Mucosa of descending colon (tissue), 3 donors: ENCODE results near the gene SLC25A21. TPM values are rescaled to one million over a fixed set of nuclear protein-coding genes. Genes with fewer than 3 reads are reported as not detected.
"Not testable (repeated sequence)": the region's sequence is repeated elsewhere in the genome, so short reads cannot be mapped to it uniquely, and the experiment has no call there.

Source experiments
- ATAC-seq: fragments of 200-7000 bp; cut with Tn5 transposase; one replicate; pipeline ENCODE4 v1.9.1; 2020; ENCODE audit warnings: mild to moderate bottlenecking, moderate library complexity
- DNase-seq, 3 donors: peaks; one replicate each; pipeline ENCODE4 v3.0.0-alpha.2; 2020
- H3K36me3 ChIP-seq: fragments of 200-600 bp; one replicate; pipeline ENCODE4 v1.8.0; 2021; ENCODE audit warnings: low read depth, mild to moderate bottlenecking
- H3K4me1 ChIP-seq: fragments of 200-600 bp; one replicate; pipeline ENCODE4 v1.8.0; 2021; ENCODE audit warnings: low read depth, mild to moderate bottlenecking
- H3K4me3 ChIP-seq: fragments of 200-600 bp; one replicate; pipeline ENCODE4 v1.8.0; 2021; ENCODE audit warnings: mild to moderate bottlenecking
- H3K9me3 ChIP-seq: fragments of 200-600 bp; one replicate; pipeline ENCODE4 v1.8.0; 2021; ENCODE audit warnings: mild to moderate bottlenecking
- intact Hi-C, 2 donors: fragments of 100-400 bp; cut with DNase I in 1 of 2; cut with micrococcal nuclease in 1 of 2; formaldehyde crosslinking; loops; one replicate each; pipeline versions ENCODE4 v1.11.0 to v1.11.1; 2022; cut with DNase I, micrococcal nuclease
- total RNA-seq, 3 donors: library from RNA; stranded (reverse); fragmentation: NEBNext Ultra II Directional in 2 of 3; extraction: Animal tissue kit (Norgen Biotek cat#: 25700) in 2 of 3; gene quantifications; one replicate each; pipeline versions ENCODE4 v1.2.1 to v1.2.4, GENCODE V29; 2021 to 2023
- TF ChIP-seq, protein P1 (sequence below): fragments of 200-600 bp; IDR thresholded peaks from one replicate; pipeline ENCODE4 v1.8.0; 2022; ENCODE audit warnings: antibody characterized with exemption, mild to moderate bottlenecking
- donor health status: DM: no; HTN: no; CAD: no; lungs with moderate emphysema.
- donor health status: DM: no; HTN: no; CAD: no.
- donor health status: DM: no; HTN: yes; CAD: no.

The SLC25A21 gene
- total RNA-seq, 3 donors from 2014 or later = 0.31 to 1.4 (median 0.61) TPM

DNA sequence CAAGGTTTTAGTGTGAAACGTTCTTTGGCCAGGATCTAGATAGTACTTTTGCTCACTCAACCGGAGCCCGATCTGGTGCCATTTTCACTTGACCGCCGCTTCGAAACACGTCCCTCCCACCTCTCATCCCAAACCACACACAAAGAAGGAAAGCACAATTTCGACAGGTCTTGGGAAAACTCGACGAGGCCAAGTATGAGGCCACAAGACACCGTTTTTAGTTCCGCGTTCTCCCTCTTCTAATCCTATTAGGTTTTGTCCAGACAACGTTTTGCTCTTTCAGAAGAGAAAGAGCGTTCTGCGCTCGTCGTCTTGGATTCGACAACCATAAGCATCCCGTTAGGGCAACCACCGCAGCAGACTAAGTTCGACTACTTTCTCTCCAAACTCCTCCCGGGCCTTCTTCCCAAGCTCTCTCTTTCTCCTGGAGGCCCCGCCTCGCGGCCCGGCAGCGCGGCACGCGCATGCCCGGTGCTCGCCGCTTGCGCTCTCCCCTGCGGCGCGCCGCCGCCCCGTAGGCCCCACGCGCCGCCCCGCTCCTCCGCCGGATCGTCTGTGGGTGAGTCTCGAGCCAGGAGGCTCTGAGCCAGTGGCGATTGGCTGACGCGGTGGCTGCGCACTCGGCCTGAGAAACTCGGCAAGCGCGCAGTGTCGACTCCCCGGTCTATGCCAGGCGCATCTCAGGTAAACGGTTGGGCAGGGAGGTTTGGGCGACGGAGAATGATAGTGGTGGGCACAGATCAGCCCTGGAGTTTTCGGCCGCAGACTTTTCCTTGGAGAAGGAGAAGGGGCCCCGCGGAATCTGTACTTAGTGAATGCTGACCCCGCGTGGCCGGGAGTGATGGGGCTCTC lies 25.2 kb upstream of the SLC25A21 start, which contains the start of gene MIPOL1:
MIPOL1 (plus strand) TSS at position 517 of the 852 bp plus-strand sequence. CDS start 49,952 bp downstream, outside the sequence.
- Histone ChIP-seq H3K36me3 (no peaks in the 10 kb centered on the region), H3K4me3 (peak within 1 kb of the TSS; percentile 27), H3K4me1 (no peaks in the 10 kb centered on the region), H3K9me3 (no peaks in the 10 kb centered on the region)
- TF ChIP-seq, protein P1, sequence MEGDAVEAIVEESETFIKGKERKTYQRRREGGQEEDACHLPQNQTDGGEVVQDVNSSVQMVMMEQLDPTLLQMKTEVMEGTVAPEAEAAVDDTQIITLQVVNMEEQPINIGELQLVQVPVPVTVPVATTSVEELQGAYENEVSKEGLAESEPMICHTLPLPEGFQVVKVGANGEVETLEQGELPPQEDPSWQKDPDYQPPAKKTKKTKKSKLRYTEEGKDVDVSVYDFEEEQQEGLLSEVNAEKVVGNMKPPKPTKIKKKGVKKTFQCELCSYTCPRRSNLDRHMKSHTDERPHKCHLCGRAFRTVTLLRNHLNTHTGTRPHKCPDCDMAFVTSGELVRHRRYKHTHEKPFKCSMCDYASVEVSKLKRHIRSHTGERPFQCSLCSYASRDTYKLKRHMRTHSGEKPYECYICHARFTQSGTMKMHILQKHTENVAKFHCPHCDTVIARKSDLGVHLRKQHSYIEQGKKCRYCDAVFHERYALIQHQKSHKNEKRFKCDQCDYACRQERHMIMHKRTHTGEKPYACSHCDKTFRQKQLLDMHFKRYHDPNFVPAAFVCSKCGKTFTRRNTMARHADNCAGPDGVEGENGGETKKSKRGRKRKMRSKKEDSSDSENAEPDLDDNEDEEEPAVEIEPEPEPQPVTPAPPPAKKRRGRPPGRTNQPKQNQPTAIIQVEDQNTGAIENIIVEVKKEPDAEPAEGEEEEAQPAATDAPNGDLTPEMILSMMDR = no peak
- peak; percentile 80 to 90 (median 81) for DNase-seq
- intact Hi-C loops = no loop called here
- ATAC-seq = peak; percentile 100

DNA sequence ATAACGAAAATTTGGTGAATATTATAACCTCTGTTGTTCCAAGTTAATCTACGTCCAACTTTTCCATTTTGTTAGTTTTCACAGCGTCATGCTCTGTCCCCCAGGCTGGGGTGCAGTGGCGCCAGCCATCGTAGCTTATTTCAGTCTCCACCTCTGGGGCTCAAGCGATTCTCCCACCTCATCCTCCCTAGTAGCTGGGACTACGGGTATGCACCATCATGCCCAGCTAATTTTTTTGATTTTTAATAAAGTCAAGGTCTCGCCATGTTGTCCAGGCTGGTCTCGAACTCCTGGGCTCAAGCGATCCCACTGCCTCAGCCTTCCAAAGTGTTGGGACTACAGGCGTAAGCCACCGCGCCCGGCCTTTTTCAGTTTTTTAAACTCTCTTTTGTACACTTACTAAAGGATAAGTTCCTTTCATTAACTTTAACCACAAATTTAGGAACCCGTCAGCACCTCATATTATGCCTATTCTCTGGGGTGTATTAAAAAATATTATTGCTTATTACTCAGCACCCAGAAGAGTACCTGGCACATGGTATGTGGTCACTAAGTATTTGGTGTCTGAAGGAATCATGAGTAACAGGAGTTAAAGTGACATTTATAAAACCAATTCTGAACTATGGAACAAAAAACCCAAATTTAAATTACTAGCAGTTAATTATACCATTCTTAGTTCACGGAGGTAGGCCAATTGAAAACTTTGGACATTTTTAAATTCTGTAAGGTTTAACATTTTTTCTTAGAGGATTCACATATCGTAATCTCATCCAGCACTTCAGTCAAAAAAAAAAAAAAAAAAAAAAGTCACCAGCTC lies 24.4 kb upstream of the SLC25A21 start:
- TF ChIP-seq, protein P1 = no peak
- ATAC-seq (no peak), DNase-seq (no peak)
- Histone ChIP-seq H3K9me3 (no peaks in the 10 kb centered on the region), H3K4me1 (no peaks in the 10 kb centered on the region), H3K4me3 (no peak overlapping the region), H3K36me3 (no peaks in the 10 kb centered on the region)
- intact Hi-C loops = no loop called here

DNA sequence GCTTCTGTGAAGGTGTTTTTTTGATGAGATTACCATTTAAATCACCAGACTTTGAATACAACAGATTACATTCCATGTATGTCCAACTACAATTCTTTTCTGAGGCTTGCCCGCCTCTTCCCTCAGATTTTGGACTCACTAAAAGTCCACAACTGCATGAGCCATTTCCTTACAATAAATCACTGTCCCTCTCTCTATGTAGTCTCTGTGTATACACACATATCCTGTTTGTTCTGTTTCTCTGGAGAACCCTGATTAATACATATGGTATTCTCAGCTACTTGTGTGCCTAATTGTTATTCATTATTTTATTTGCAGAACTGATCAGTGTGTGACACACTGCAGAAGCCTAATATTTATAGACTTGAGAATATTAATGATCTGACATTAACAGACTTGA lies 22.9 kb upstream of the SLC25A21 start:
- Histone ChIP-seq H3K36me3 (no peaks in the 10 kb centered on the region), H3K4me3 (no peak overlapping the region), H3K9me3 (no peaks in the 10 kb centered on the region), H3K4me1 (no peaks in the 10 kb centered on the region)
- TF ChIP-seq, protein P1 = no peak
- ATAC-seq (no peak), DNase-seq (no peak)
- intact Hi-C loops = no loop called here

DNA sequence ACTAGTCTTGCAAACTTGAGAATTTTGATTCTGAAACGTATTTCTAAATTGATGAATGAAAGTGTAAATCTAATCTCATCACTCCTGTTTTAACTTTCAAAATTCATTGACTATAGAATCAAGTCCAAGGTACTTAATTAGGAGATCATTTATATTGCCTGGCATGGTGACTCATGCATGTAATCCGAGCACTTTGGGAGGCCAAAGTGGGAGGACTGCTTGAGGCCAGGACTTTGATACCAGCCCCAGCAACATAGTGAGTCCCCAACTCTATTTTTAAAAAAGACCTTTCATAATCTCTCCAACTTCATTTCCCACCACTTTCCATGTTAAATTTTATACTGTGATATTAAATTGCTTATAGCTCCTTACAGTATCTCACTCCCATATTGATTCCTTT lies 22.3 kb upstream of the SLC25A21 start:
- H3K4me1 ChIP-seq = no peaks in the 10 kb centered on the region
- H3K4me3 ChIP-seq = no peak overlapping the region
- DNase-seq (no peak), ATAC-seq (no peak)
- intact Hi-C loops = no loop called here
- no peaks in the 10 kb centered on the region for H3K36me3 ChIP-seq
- H3K9me3 ChIP-seq = no peaks in the 10 kb centered on the region
- TF ChIP-seq, protein P1 = no peak

- DNase-seq, intact Hi-C loops, H3K4me1 ChIP-seq: not testable (repeated sequence)
These were observed 17.3 kb upstream of the SLC25A21 start for GRCh38 chr14:37189733-37190132.

GRCh38 chr14:37187840-37188577 lies 15.6 kb upstream of the SLC25A21 start:
- H3K4me3 ChIP-seq, H3K36me3 ChIP-seq, ATAC-seq, H3K4me1 ChIP-seq, H3K9me3 ChIP-seq, DNase-seq, intact Hi-C loops: not testable (repeated sequence)

More at GRCh38 chr14:37189733-37190132, 17.3 kb upstream of the SLC25A21 start:
- ATAC-seq, H3K4me3 ChIP-seq, H3K36me3 ChIP-seq, H3K9me3 ChIP-seq: not testable (repeated sequence)
